SH-SY5Y (cell line): ENCODE measurements around the gene ZNRF1.

Source experiments
- GATA2 ChIP-seq: IDR thresholded peaks from 2 replicates; pipeline ENCODE4 v1.6.1; 2011; ENCODE audit warnings: mild to moderate bottlenecking, low read depth, low read length
- GATA3 ChIP-seq: IDR thresholded peaks from 2 replicates; pipeline ENCODE4 v1.6.1; 2011; ENCODE audit warnings: low read depth, mild to moderate bottlenecking, low read length, moderate library complexity

GRCh38 chr16:75035410-75035968, 36.7 kb downstream of the ZNRF1 start:
- no peak for TF ChIP-seq GATA2
- no peak for TF ChIP-seq GATA3
